Dermis blood vessel endothelial cell (primary cell): ENCODE results near the gene PITPNM3. TPM values are rescaled to one million over a fixed set of nuclear protein-coding genes. Genes with fewer than 3 reads are reported as not detected.
A peak's percentile ranks its signal among the peaks of the same experiment; 100 is the strongest.
"Not testable (repeated sequence)": the region's sequence is repeated elsewhere in the genome, so short reads cannot be mapped to it uniquely, and the experiment has no call there.

Experiments
- DNase-seq: peaks from one replicate; pipeline ENCODE4 v3.0.0; 2010
- total RNA-seq: library from RNA; depleted of rRNA; stranded (reverse); fragments of >200 nt; gene quantifications from 2 replicates; pipeline ENCODE4 v1.2.3, GENCODE V29; 2014

PITPNM3 gene
- 0.23 and 0.34 TPM in 2 replicates for total RNA-seq

DNA sequence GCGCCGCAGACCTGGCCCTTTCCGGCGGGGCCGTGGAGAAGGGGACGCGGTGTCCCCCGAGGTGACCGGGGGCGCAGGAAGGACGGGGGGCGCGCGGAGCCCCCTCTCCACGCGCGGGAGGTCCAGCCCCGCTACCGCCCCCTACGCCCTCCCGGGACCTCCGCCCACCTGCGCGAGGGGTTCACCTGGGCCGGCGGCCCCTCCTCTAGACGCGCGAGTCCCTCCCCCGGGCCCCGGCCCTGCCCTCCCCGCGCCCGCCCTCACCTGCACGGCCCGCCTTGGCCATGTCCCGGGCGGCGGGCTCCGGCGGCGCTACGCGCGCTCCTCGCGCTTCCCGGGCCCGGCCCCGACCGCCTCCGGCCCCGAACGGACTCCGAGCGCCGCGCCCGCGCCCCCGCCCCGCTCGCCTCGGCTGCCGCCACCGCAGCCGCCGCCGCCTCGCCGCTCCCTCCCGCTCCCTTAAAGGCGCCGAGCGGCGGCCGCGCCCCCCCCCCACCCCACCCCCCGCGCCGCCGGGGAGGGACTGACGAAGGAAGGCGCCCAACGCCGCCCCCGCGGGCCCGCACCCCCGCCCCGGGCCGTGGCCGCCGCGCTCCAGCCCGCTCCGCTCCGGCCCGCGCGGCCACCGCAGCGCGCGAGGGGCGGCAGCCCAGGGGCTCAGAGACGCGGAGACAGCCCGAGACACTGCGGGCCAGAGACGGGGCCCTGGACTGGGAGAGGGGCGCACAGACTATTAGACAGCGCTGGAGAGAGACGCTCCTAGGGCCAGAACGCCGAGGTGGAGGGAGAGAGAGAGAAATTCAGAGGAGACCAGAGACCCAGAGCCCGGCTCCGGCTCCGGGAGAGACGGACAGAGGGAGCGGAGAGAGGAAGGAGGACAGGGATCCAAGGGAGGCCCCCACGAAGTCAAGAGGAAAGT, at the start of gene PITPNM3:
TSS of gene PITPNM3 (minus strand) at position 435 of the 919 bp plus-strand sequence. CDS start at position 286, 149 bp downstream.
- no peak for DNase-seq

DNA sequence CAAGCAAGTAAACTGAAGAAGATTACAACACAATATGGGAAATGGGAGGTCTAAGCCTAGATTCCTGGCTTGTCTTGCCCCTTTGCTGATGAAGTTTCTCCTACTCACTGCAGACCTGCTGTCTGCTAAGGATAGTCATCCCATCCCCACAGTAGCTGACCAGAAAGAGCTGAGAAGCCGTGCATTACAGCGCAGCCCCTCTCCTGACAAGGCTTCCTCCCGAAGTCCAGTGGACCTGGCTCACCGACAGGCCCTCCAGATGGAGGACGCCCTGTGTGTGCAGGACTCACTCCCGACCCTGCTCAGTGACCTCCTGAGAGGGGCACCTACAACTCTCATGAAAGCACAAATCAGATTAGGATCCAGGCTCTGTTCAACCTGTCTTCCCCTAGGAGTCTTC, 48.8 kb upstream of the PITPNM3 start:
- no peak for DNase-seq

DNA sequence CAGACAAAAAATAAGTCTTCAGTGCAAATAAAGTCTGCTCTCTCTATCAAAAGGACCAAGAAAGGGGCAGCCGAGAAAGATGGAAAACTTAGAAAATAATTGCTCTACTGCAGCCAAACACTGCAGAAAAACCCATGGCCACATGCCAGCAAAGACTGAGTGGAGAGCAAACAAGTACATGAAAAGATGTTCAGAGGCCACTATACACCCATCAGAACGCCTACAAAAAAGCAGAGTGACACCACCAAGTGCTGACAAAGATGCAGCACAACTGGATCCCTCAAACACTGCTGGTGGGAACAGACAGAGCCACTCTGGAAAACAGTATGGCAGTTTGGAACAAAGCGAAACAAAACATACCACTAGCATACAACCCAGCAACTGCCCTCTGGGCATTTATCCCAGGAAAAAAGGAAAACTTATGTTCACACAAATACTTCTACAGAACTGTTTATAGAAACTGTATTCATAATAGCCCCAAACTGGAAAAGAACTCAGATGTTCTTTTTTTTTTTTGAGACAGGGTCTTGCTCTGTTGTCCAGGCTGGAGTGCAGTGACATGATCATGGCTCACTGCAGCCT, 47.5 kb upstream of the PITPNM3 start:
- no peak for DNase-seq

DNA sequence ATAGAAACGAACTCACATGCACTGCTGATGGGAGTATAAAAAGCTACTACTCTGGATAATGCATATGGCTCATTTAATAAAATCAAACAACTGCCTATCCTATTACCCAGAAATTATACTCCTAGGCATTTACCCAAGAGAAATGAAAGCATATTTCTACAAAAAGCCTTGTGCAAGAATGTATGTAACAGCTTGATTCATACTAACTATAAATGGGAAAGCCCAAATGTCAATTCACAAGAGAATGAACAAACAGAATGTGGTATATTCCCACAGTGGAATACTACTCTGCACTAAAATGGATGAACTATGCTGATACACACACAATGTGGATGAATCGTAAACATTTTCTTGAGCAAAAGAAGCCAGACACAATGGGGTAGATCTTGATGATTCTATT, 45.8 kb upstream of the PITPNM3 start:
- no peak for DNase-seq

DNA sequence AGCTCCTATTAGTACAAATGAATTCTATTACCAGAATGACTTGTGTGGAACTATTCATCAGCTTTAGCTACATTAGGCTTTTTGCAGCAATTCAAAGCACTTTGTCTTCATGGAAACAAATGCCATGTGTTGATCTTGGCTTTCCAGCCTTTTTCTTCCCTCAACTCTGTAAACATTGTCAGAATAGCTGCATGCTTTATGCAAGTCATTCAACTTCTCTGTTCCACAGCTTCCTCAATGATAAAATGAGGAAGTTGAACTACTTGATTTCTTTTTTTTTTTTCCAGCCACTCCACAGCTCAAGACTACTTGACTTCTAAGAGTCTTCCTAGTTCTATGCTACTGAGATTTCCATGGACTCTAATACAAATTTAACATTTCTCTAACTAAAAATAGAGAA, 43.0 kb upstream of the PITPNM3 start:
- peak; percentile 61 for DNase-seq

DNA sequence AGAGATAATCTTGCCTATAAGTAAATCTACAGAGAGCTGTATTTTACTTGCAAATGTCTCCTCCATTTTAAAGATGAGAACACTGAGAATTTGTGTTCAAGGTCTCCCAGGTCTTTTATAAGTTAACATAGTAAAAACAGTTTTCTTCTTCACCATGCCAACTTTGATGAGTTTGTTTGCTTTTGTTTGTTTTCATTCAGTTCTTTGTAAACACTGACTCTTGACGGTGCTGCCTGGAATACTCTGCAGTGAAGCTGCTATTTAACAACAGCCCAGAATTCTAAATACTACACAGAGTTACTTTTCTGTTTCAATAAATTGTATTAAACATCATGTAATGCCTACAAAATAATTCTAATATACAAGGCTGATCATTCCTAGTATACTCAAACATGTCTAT, 41.4 kb upstream of the PITPNM3 start:
- DNase-seq: no peak

DNA sequence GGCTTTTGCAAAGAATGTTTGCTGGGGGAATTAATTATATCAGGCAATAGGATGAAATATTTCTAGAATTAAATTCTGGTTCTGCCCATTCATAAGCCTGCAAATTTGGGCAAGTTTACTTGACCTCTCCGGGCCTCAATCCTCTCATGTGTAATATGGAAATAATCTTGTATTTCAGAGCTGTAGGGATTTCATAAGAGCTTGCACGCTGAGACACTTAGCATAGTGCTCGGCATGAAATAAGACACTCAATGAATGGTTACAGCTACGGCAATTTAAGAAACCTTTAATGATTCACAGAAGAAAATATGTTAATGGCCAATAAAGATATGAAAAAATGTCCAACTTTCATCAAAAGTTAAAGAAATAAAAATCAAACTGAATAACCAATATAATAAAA, 40.6 kb upstream of the PITPNM3 start:
- no peak for DNase-seq

DNA sequence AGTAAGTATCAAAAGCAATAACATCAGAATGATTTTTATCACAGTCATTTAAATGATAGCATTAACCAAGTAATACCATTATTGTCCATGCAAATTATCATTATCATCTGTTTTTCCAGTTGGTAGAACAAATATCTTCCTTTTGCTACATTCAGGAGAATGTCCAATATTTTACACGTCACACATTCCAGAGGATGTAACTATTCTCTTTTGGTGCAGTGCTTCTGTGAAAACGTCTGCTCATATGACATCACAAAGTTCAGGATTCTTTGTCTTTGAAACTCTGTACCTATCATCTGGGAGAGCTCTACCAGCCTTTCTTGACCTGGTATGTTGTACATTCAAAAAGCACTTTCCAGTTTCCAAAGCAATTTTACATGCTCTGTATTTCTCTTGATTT, 40.2 kb upstream of the PITPNM3 start:
- DNase-seq: no peak

DNA sequence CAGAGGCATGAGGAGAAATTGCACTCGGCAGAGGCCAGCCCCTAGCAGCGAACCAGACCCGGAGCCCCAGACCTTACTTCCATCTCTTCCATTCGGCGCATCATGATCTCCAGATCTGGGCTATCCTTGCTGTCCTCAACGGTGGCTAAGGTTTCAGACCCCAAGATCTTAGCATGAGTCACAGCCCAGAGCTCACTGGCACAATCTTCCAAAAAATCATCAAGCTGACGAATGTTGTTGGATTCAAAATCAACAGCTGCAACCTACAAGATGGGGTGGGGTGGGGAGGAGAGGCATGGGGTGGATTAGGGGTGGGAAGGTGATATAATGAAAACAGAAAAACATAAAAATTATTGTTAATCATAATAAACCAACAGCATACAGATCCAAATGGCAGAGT, 39.7 kb upstream of the PITPNM3 start:
- no peak for DNase-seq

DNA sequence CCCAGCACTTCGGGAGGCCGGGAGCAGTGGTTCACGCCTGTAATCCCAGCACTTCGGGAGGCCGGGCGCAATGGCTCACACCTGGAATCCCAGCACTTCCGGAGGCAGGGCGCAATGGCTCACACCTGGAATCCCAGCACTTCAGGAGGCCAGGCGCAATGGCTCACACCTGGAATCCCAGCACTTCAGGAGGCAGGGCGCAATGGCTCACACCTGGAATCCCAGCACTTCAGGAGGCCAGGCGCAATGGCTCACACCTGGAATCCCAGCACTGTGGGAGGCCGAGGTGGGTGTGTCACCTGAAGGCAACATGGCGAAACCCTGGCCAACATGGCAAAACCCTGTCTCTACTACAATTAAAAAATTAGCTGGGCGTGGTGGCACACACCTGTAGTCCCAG, 37.0 kb upstream of the PITPNM3 start:
- not testable (repeated sequence) for DNase-seq

DNA sequence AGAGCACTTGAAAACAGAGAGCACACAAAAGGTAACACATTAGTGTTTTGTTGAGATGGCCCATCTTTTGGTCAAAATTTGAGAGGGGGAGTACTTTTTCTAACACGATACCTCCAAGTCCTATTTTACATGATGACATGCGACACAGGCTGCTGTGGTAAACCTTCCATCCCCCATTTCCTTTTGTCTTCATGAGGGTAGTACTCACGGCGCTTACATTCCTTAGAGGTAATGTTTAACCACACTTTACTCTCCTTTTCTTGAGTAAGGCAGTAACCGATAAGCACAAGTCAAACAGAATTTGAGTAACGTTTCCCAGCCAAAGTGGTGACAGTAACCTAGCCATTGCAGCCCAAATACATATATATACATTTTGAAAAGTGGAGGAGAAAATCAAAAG, 35.8 kb upstream of the PITPNM3 start:
- no peak for DNase-seq

DNA sequence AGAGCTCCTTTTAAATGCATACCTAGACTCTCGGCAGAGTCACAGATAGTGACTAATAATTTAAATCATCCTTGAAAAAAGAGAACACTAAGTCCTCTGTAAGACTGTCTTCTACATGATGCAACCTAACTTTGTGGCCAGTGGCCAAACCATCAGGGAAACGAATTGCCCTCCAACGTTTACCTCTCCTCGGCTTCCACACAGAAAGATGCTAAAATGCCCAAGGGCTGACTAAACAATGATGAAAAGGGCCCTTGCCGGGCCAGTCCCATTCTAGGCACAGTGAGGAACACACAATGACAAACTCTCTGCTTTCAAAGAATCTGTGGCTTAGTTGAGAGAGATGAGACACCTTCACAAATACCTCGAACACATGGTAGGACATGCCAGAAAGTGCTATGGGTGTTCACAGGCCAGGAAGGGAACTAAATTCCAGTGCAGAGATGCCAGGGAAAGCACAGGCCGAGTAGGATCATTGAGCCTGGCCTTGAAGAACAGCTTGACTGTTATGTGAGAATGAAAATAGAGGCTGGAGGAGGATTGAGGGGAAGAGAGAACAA, 35.3 kb upstream of the PITPNM3 start:
- no peak for DNase-seq

DNA sequence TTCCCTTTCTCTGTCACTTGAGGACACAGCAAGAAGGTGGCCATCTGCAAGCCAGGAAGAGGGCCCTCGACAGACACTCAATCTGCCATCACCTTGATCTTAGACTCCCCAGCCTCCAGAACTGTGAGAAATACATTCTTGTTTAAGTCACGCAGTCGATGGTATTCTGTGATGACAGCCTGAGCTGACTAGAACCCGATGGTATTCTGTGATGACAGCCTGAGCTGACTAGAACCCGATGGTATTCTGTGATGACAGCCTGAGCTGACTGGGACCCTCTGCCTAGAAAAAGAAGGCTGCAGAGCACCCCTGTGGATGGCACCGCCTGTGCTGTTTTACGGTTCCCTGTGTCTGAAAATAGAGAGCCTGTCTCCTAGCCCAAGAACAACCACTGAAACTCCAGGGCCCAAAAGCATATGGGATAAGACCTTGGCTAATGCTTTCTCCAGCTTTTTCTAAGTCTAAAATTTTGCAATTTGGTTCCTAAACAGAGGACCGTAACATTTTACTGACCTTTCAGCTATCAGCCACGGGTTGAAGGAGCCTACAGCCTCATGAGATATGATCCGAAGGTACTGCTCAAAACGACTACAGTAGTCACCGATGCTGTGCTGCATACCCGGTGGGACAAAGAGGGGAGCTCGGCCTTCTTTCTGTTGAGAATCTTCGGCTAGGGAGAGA, 33.1 kb upstream of the PITPNM3 start:
- DNase-seq: no peak

DNA sequence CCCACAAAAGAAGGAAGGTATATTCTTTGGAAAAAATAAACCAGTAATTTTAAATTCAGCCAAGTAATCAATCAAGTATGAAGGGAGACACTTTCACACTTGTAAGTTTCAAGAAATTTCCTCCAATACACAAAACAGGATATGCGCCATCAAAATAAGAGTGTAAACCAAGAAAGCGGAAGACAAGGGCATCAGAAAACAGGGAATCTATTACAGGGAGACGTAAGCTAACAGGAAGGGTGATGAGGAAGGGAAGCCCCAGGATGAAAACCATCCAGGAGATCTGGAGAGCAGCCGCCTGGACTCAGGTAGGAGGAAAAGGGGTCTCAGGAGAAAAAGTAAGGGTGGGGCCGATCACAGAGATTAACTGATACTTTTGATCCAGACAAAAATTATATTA, 31.8 kb upstream of the PITPNM3 start:
- no peak for DNase-seq

DNA sequence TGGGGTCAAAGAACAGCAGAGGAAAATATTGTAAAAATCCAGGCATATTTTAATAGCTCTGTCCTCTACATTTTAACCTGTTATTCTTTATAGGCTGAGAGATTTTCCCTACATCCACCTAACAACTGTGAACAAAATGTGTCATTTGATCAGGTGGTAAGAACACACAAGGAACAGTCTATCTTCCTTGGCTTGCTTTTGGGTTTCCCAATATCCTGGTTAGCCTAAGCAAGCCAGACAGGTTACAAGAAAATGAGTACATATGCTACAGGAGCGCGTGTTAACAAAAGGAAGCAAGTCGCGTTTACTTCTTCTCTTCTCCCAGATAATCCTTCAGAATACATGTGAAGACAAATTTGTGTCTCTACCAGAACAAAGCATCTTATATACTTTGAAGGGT, 31.0 kb upstream of the PITPNM3 start:
- DNase-seq: no peak

DNA sequence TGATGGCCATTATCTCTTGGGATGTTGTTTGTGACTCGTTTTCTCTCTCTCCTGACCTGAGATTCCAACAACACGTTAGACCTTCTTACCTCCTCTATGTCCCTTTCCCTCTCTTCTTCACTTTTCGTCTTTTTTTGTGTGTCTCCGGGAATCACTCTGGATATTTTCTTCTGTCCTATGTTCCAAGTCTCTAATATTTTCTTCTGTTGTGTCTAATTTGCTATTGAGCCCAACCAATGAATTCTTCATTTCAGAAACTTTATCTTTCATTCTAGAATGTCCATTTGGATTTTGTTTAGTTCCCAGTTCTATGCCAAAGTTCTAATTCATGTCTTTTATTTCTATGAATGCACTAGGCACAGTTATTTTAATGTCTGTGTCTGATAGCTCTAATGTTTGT, 27.1 kb upstream of the PITPNM3 start:
- no peak for DNase-seq

DNA sequence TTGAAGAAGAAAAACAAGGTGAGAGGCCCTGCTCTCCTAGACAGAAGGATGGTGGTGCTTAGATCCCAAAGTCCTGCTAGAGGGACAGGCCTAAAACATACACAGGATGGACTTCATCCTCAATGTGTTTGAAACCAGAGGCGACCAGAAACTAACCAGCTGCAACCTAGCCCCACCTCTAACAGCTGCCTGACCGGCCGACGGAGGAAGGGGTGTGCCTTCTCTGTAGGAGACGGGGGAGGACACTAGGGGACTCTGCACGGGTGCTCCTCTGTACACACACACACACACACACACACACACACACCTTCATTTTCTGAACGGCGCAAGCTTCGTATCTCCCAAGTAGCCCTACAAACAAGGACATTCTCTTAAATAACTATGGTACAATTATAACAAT, 24.3 kb upstream of the PITPNM3 start:
- DNase-seq: no peak

DNA sequence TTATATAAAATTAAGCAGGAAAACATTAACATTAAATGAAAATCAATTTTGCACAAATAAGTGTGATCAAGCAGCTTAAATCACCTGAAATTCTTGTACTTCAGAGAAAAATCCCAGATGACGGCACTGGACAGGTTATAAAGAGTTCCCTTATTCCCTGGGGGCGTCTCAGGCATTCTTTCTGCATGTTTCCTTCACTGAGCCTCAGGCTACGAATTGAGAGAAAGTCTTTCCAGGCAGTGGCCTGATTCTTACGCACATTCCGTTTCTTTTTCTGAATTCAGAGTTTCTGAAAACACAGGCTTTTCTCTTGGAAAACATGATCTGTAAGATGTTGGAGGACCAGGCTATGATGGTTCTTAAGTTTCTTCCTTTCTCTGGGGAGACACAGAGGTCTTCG, 22.1 kb upstream of the PITPNM3 start:
- no peak for DNase-seq

DNA sequence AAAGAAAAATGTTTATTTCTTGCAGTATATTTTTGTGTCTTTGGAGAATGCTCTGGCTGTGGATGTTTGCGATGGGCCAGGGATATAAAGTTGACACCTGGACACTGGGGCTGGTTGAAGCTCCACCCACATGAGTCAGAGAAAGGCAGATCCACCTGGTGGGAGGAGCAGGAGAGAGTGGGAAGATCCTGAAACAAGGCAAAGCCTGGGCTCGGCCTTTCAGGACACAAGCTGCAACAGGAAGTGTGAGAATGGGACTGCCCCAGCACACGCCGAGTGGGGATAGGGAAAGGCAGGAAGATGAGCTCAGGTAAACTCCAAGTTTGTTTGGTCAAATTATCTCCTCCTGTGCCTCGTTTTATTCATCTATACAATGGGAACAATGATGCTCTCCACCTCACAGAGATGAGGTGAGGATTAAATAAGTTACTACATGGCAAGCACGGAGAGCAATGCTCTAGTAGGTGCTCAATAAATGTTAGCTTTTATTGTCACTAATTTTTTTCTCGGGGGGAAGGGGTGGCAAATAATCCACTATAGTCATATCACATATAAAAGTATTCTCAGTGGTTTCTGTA, 21.4 kb upstream of the PITPNM3 start:
- DNase-seq: no peak

DNA sequence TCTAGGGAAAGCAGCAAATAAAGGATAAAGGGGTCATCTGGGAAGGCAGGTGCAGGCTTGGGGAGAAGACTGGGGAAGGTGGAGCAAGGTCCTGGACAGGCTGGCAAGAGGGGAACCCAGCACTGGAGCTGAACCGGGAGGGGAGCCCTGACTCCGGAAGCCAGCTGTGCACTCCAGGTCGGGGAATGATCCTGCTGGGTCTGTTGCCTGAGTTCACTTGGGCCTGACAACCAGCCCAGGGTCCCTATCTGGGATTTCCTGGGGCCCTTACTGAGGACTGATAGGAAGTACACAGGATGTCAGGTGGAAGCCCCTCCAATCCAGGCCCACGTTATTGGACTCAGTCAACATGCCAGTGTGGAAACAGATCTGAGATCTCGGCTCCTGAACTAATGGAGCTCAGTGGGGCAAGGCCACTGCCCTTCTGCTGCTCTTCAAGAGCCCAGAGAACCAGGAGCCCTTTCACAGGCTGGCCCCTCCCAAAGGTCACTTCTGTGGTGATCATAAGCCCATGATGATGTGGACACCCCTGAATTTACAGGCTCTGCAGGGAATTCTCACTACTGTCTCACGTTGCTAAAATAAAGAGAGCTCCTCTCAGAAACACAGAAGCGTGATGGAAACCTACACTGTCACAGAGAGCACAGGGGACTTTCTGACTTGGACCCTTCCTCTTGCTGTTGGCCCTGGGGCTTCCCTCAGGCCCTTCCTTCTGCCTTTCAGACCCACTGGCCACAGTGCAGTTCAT, 19.9 kb upstream of the PITPNM3 start:
- DNase-seq: no peak

DNA sequence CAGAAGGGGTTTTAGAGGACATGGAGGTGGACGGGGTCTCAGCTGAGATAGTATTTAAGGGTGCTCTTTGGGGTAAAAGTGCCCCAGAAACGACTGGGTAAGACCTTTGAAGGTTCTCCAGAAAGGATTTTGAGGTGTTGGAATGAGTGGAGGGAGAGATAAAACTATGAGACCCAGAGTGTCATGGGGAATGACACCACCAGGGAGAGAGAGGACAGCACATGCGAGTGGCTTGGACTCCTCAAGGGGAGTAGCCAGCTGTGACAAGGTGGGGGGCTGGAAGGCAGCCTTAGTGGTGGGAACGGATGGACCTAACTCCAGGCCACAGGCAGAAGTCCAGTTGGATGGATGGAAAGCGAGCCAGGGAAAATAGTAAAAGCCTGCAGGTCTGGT, 19.2 kb upstream of the PITPNM3 start:
- DNase-seq: no peak
